GM12865 (cell line): ENCODE data around the gene ZC3H12A.
"Not testable (repeated sequence)": the region's sequence is repeated elsewhere in the genome, so short reads cannot be mapped to it uniquely, and the experiment has no call there.

Source experiments
- DNase-seq: peaks from one replicate; pipeline ENCODE4 v3.0.0; 2010; ENCODE audit warnings: low read depth
- H3K4me3 ChIP-seq: 2 replicates; pipeline ENCODE4 v1.5.1; 2011; ENCODE audit warnings: mild to moderate bottlenecking, low read depth, low read length, control low read depth
- CTCF ChIP-seq: IDR thresholded peaks from 2 replicates; pipeline ENCODE4 v1.5.1; 2011; ENCODE audit warnings: low read length, control low read depth, low read depth, inconsistent platforms; ENCODE audit not compliant: insufficient read depth; ENCODE audit errors: missing control alignments

ZC3H12A gene

DNA sequence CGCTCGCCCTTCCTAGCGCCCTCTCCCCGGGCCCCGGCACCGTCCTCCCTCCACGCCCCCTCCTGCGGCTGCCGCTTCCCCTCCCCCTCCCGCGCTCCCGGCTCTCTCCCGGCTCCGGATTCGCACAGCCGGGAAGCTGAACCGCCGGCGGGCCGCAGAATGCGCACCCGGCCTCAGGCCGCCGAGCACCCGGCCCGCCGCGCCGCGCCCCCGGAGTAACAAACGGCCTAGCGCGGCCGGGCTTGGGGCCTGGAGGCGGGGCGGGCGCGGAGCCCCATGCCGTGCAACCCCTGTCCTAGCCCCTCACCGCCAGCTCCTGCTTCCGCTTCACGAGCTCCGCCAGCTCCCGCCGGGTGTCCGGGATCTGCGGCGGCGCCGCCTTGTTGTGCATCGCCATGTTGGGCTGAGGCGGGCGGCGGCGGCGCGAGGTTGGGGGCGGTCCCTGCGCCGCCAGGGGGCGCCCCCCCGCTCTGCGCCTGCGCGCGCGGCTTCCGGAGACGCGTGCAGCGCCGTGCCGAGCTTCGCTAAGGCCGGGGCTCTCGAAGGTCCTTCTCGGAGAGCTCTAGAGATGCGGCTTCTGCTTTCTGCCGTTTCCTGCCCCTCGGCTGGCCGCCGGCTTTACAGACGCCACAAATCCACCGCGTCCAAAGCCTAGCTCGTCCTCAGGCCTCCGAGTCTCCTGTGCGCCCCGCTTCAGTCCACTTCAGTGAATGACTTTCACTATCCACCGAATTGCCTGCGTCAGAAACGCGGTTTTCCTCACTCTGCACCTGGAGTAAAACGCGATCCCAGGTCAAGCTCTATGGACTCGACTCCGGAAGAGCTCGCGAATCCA is 40.2 kb downstream of the ZC3H12A start, which contains the start of gene MEAF6:
MEAF6 (minus strand) TSS at position 417 of the 835 bp plus-strand sequence; CDS start at position 397, 20 bp downstream.
- DNase-seq = peak; percentile 91
- TF ChIP-seq CTCF = peak; percentile 79
- peak within 1 kb of the TSS; percentile 85 for H3K4me3 ChIP-seq

GRCh38 chr1:37515185-37516034 is 41.0 kb downstream of the ZC3H12A start:
- TF ChIP-seq CTCF = no peak
- peak overlapping the region; percentile 85 for H3K4me3 ChIP-seq
- no peak for DNase-seq

DNA sequence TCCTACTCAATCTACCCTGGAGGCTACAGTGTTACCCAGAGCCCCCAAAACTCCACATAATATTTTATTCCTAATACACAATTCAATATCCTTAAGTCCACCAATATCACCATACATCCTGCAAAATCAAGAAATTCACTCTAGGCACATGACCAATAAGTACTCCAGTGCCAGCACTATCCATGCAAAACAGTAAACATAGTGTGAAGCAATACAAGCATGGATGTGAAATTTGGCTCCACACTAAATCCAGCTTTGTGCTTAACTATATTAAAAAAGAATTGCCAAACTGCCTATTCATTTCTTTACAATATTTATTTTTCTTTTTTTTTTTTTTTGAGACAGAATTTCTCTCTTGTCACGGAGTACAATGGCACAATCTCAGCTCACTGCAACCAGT is 43.2 kb downstream of the ZC3H12A start:
- no peak for TF ChIP-seq CTCF
- no peak for DNase-seq
- H3K4me3 ChIP-seq = no peak overlapping the region

DNA sequence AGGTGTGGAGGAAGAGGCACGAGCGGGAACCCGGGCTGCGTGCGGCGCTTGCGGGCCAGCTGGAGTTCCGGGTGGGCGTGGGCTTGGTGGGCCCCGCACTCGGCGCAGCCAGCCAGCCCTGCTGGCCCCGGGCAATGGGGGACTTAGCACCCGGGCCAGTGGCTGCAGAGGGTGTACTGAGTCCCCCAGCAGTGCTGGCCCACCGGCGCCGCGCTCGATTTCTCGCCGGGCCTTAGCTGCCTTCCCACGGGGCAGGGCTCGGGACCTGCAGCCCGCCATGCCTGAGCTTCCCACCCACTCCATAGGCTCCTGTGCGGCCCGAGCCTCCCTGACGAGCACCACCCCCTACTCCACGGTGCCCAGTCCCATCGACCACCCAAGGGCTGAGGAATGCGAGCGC is 43.9 kb downstream of the ZC3H12A start:
- H3K4me3 ChIP-seq, DNase-seq: not testable (repeated sequence)

DNA sequence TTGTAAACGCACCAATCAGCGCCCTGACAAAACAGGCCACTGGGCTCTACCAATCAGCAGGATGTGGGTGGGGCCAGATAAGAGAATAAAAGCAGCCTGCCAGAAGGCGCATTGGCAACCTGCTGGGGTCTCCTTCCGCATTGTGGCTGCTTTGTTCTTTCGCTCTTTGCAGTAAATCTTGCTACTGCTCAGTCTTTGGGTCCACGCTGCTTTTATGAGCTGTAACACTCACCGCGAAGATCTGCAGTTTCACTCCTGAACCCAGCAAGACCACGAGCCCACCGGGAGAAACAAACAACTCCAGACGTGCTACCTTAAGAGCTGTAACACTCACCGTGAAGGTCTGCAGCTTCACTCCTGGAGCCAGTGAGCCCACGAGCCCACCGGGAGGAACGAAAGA is 44.5 kb downstream of the ZC3H12A start:
- not testable (repeated sequence) for H3K4me3 ChIP-seq, DNase-seq

GRCh38 chr1:37519613-37520012 is 45.2 kb downstream of the ZC3H12A start:
- H3K4me3 ChIP-seq = no peak overlapping the region
- DNase-seq = no peak
- no peak for TF ChIP-seq CTCF

GRCh38 chr1:37529888-37530287 is 55.5 kb downstream of the ZC3H12A start:
- H3K4me3 ChIP-seq, DNase-seq: not testable (repeated sequence)

DNA sequence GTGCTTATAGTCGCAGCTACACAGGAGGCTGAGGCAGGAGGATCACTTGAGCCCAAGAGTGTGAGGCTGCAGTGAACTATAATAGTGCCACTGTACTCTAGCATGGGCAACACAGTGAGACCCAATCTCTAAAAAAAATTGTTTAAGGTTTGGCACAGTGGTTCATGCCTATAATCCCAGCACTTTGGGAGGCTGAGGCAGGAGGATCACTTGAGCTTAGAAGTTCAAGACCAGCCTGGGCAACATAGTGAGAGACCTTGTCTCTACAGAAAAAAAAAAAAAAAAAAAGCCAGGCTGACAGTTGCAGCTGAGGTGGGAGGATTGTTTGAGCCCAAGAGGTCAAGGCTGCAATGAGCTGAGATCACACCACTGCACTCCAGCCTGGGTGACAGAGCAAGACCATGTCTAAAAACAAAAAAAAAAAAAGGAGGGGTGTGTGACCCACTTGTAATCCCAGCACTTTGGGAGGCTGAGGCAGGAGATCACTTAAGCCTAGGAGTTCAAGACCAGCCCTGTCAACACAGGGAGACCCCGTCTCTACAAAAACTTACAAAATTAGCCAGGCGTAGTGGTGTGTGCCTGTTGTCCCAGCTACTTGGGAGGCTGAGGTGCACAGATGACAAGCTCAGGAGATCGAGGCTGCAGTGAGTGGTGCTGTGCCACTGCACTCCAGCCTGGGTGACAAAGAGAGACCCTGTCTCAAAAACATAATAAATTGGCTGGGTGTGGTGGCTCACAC is 58.2 kb downstream of the ZC3H12A start:
- not testable (repeated sequence) for H3K4me3 ChIP-seq, DNase-seq
